Activated T-cell treated with anti-CD3 and anti-CD28 coated beads for 4 hours (primary cell): ENCODE measurements around the gene SPAG6.

ENCODE experiments used
- DNase-seq: peaks from one replicate; pipeline ENCODE4 v3.0.0-alpha.2; 2020

SPAG6 gene

GRCh38 chr10:22464966-22465629, 119.8 kb downstream of the SPAG6 start:
- DNase-seq = no peak

- DNase-seq = no peak
Observed at GRCh38 chr10:22466763-22467334, 121.6 kb downstream of the SPAG6 start.
